ENCODE data around the gene TMEM236.
A peak's percentile ranks its signal among the peaks of the same experiment; 100 is the strongest.

TMEM236 gene

DNA sequence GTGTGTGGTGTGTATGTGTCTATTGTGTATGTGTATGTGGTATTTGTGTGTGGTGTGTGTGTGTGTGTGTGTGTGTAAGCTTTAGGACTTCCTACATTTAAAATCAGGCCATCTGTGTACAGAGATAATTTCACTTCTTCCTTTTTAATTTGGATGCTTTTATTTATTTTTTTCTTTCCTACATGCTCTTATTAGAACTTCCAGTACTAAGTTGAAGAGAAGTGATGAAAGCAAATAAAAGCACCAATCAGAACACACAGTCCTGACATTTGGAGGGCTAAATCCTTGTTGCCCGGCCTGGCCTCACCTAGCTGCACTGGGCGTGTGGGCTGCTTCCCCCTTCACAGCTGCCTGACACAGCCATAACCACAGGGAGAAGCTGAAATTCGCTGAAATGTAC is 53.3 kb downstream of the TMEM236 start:
- Histone ChIP-seq H3K18ac (ENCODE audit: low read length) (no peak overlapping the region), H4K91ac (ENCODE audit: low read depth, low read length) (no peak overlapping the region), H2BK5ac (ENCODE audit: low read depth, low read length, poor library complexity) (no peak overlapping the region), H4K12ac (ENCODE audit: low read depth, low read length) (no peak overlapping the region), H2BK12ac (ENCODE audit: low read length) (no peak overlapping the region), H3K4me3 (ENCODE audit: low read depth, low read length) (no peak overlapping the region), H3K9ac (ENCODE audit: low read length) (no peak overlapping the region), H3K79me1 (ENCODE audit: low read length) (no peaks in the 10 kb centered on the region), H3K27ac (ENCODE audit: low read depth, low read length) (no peak overlapping the region), H3K4me2 (ENCODE audit: low read length) (no peak overlapping the region), H3K23ac (ENCODE audit: low read length) (no peak overlapping the region), H2AFZ (ENCODE audit: insufficient read depth, low read length, poor library complexity) (no peak overlapping the region), H3K27me3 (ENCODE audit: insufficient read depth, low read length) (no peaks in the 10 kb centered on the region), H2AK5ac (ENCODE audit: low read length) (no peak overlapping the region), H3K4me1 (ENCODE audit: control insufficient read depth in 1 of 2, insufficient read depth in 2 of 2, low read length in 2 of 2) (peaks cover 4 to 5% of the 10 kb centered on the region in 2 experiments), H2BK120ac (ENCODE audit: insufficient read depth, low read length, poor library complexity) (no peak overlapping the region), H3K79me2 (ENCODE audit: control insufficient read depth, insufficient read depth, low read length, poor library complexity) (no peaks in the 10 kb centered on the region), H3K36me3 (ENCODE audit: control insufficient read depth in 1 of 2, insufficient read depth in 2 of 2, low read length in 2 of 2) (no peaks in the 10 kb centered on the region), H4K8ac (ENCODE audit: low read depth, low read length) (no peak overlapping the region), H3K14ac (ENCODE audit: low read length) (no peak overlapping the region), H3K9me3 (ENCODE audit: insufficient read depth, low read depth, low read length) (no peaks in the 10 kb centered on the region), H3K4ac (ENCODE audit: low read depth, low read length) (no peak overlapping the region)
- no peak for DNase-seq
- no CpG with 5 or more reads among the region's 3 CpGs for WGBS (ENCODE audit: extremely low coverage, insufficient coverage, insufficient read length)

DNA sequence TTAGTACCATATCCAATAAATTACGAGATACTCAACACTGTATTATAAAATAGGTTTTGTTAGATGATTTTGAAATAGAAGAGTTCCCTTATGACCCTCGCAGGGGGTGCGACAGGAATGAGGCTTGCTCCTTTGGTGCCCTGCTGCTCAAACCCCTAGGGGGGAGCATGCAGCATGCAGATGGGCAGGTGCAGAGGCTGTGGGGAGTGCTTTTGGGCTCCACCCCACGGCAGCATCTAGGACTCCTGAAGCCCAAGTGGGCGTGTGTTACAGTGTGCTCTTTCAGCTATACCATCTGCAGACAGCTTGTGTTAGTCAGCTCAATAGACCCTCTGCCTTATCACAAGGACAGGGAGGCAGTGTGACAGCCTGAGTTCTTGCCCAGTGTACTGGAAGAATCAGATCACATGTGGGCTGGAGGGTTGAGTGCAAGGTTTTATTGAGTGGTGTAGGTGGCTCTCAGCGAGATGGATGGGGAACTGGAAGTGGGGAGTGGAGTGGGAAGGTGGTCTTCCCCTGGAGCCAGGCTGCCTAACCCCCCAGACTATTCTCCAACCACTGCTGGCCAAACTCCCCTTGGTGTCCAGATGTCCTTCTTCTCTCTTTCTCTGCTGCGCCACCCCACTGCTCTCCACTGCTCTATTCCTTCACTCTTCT is 54.0 kb downstream of the TMEM236 start:
- Histone ChIP-seq H3K79me1 (ENCODE audit: low read length) (no peaks in the 10 kb centered on the region), H3K18ac (ENCODE audit: low read length) (no peak overlapping the region), H4K91ac (ENCODE audit: low read depth, low read length) (no peak overlapping the region), H3K4ac (ENCODE audit: low read depth, low read length) (no peak overlapping the region), H3K23ac (ENCODE audit: low read length) (no peak overlapping the region), H3K27me3 (ENCODE audit: insufficient read depth, low read length) (no peaks in the 10 kb centered on the region), H2BK12ac (ENCODE audit: low read length) (no peak overlapping the region), H2AFZ (ENCODE audit: insufficient read depth, low read length, poor library complexity) (no peak overlapping the region), H3K4me1 (ENCODE audit: control insufficient read depth in 1 of 2, insufficient read depth in 2 of 2, low read length in 2 of 2) (peaks cover 4 to 5% of the 10 kb centered on the region in 2 experiments), H2BK5ac (ENCODE audit: low read depth, low read length, poor library complexity) (no peak overlapping the region), H3K4me2 (ENCODE audit: low read length) (no peak overlapping the region), H3K9ac (ENCODE audit: low read length) (no peak overlapping the region), H3K14ac (ENCODE audit: low read length) (no peak overlapping the region), H2BK120ac (ENCODE audit: insufficient read depth, low read length, poor library complexity) (no peak overlapping the region), H3K27ac (ENCODE audit: low read depth, low read length) (no peak overlapping the region), H4K8ac (ENCODE audit: low read depth, low read length) (no peak overlapping the region), H2AK5ac (ENCODE audit: low read length) (no peak overlapping the region), H3K4me3 (ENCODE audit: low read depth, low read length) (no peak overlapping the region), H4K12ac (ENCODE audit: low read depth, low read length) (no peak overlapping the region), H3K9me3 (ENCODE audit: insufficient read depth, low read depth, low read length) (no peaks in the 10 kb centered on the region), H3K36me3 (ENCODE audit: control insufficient read depth in 1 of 2, insufficient read depth in 2 of 2, low read length in 2 of 2) (no peaks in the 10 kb centered on the region), H3K79me2 (ENCODE audit: control insufficient read depth, insufficient read depth, low read length, poor library complexity) (no peaks in the 10 kb centered on the region)
- DNase-seq: no peak
- no CpG with 5 or more reads among the region's 7 CpGs for WGBS (ENCODE audit: extremely low coverage, insufficient coverage, insufficient read length)

DNA sequence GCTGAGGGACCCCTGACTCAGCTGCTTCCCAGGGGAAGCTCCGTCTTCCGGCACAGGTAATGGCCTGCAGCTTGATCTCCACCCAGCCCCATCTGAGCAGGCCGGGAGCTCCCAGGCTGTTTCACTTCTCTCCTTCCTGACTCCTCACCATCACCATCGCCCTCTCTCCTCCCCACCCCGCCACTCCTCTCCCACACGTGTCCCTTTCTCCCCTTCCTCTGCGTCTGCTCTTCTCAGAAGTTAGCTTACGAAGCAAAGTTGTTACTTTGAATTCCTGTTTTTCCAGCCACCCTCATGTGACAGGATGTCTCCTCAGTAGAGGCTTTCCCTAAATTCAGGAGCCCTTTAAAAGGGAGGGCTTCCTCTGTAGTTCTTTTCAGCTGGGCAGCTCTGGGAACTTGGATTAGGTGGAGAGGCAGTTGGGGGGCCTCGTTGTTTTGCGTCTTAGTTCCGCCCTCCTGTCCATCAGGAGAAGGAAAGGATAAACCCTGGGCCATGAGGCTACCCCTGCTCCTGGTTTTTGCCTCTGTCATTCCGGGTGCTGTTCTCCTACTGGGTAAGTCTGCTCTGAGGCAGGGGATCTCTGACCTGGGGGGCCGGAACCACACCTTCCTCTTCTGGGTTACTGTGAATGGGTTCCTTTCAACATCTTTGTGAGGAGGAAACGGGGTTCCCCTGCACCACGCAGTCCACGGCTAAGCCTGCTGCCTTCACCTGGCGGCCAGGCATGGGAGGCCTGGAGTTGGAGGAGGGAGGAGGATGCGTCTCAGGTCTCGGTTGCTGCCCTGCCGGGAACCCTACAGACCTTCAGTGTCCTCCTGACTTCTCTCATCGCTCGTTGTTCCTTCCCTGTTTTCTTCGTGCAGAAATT is 57.2 kb downstream of the TMEM236 start, which contains the start of gene MRC1:
Gene MRC1 (plus strand): TSS at position 378 of the 871 bp plus-strand sequence. CDS start 118 bp downstream, at position 496.
- Histone ChIP-seq H3K4ac (ENCODE audit: low read depth, low read length) (no peak within 1 kb of the TSS), H3K36me3 (ENCODE audit: control insufficient read depth in 1 of 2, insufficient read depth in 2 of 2, low read length in 2 of 2) (no peaks in the 10 kb centered on the region), H2BK5ac (ENCODE audit: low read depth, low read length, poor library complexity) (no peak within 1 kb of the TSS), H3K9ac (ENCODE audit: low read length) (no peak within 1 kb of the TSS), H3K9me3 (ENCODE audit: insufficient read depth, low read depth, low read length) (no peaks in the 10 kb centered on the region), H3K4me2 (ENCODE audit: low read length) (no peak within 1 kb of the TSS), H2AFZ (ENCODE audit: insufficient read depth, low read length, poor library complexity) (peak within 1 kb of the TSS; percentile 45), H4K8ac (ENCODE audit: low read depth, low read length) (peak within 1 kb of the TSS; percentile 57), H4K91ac (ENCODE audit: low read depth, low read length) (peak within 1 kb of the TSS; percentile 15), H3K79me2 (ENCODE audit: control insufficient read depth, insufficient read depth, low read length, poor library complexity) (no peaks in the 10 kb centered on the region), H3K79me1 (ENCODE audit: low read length) (no peaks in the 10 kb centered on the region), H3K4me1 (ENCODE audit: control insufficient read depth in 1 of 2, insufficient read depth in 2 of 2, low read length in 2 of 2) (peaks cover 4 to 5% of the 10 kb centered on the region in 2 experiments), H2AK5ac (ENCODE audit: low read length) (no peak within 1 kb of the TSS), H3K18ac (ENCODE audit: low read length) (peak within 1 kb of the TSS; percentile 58), H2BK12ac (ENCODE audit: low read length) (peak within 1 kb of the TSS; percentile 17), H3K27me3 (ENCODE audit: insufficient read depth, low read length) (no peaks in the 10 kb centered on the region), H3K4me3 (ENCODE audit: low read depth, low read length) (no peak within 1 kb of the TSS), H3K14ac (ENCODE audit: low read length) (no peak within 1 kb of the TSS), H2BK120ac (ENCODE audit: insufficient read depth, low read length, poor library complexity) (no peak within 1 kb of the TSS), H3K27ac (ENCODE audit: low read depth, low read length) (no peak within 1 kb of the TSS), H4K12ac (ENCODE audit: low read depth, low read length) (peak within 1 kb of the TSS; percentile 64), H3K23ac (ENCODE audit: low read length) (no peak within 1 kb of the TSS)
- no CpG with 5 or more reads among the region's 23 CpGs for WGBS (ENCODE audit: extremely low coverage, insufficient coverage, insufficient read length)
- no peak for DNase-seq

DNA sequence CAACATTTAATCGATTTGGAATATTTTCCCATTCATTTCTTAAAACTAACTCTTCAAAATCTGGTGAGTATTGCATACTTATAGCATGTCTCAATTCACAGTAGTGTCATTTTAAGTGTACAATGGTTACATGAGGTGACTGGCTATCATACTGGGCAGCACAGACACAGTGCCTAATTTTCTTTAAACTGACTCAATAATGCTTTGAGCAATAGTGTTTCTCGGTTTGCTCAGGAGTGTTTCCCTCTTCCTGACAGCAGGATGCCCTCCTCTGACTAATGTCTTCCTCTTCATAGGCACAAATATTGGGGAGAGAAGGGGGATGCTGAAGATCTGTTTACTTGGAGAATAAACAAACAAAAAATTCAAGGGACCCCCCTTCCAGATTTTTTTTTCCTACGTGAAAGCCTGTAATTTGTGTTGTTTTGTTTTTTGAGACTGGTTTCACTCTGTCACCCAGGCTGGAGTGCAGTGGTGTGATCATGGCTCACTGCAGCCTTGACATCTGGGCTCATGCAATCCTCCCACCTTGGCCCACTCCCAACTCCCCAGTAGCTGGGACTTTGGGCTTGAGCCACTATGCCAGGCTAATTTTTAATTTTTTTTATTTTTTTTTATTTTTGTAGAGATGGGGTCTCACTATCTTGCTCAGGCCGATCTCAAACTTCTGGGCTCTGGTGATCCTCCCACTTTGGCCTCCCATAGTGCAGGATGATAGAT is 59.3 kb downstream of the TMEM236 start:
- Histone ChIP-seq H3K9ac (ENCODE audit: low read length) (no peak overlapping the region), H3K18ac (ENCODE audit: low read length) (no peak overlapping the region), H4K12ac (ENCODE audit: low read depth, low read length) (no peak overlapping the region), H2BK5ac (ENCODE audit: low read depth, low read length, poor library complexity) (no peak overlapping the region), H3K4me1 (ENCODE audit: control insufficient read depth in 1 of 2, insufficient read depth in 2 of 2, low read length in 2 of 2) (peaks cover 4 to 5% of the 10 kb centered on the region in 2 experiments), H4K91ac (ENCODE audit: low read depth, low read length) (no peak overlapping the region), H4K8ac (ENCODE audit: low read depth, low read length) (no peak overlapping the region), H3K4me3 (ENCODE audit: low read depth, low read length) (no peak overlapping the region), H2BK120ac (ENCODE audit: insufficient read depth, low read length, poor library complexity) (no peak overlapping the region), H2AK5ac (ENCODE audit: low read length) (no peak overlapping the region), H3K4ac (ENCODE audit: low read depth, low read length) (no peak overlapping the region), H3K27ac (ENCODE audit: low read depth, low read length) (no peak overlapping the region), H3K27me3 (ENCODE audit: insufficient read depth, low read length) (no peaks in the 10 kb centered on the region), H3K14ac (ENCODE audit: low read length) (no peak overlapping the region), H3K9me3 (ENCODE audit: insufficient read depth, low read depth, low read length) (no peaks in the 10 kb centered on the region), H3K4me2 (ENCODE audit: low read length) (no peak overlapping the region), H3K79me2 (ENCODE audit: control insufficient read depth, insufficient read depth, low read length, poor library complexity) (no peaks in the 10 kb centered on the region), H3K23ac (ENCODE audit: low read length) (no peak overlapping the region), H2BK12ac (ENCODE audit: low read length) (no peak overlapping the region), H3K79me1 (ENCODE audit: low read length) (no peaks in the 10 kb centered on the region), H3K36me3 (ENCODE audit: control insufficient read depth in 1 of 2, insufficient read depth in 2 of 2, low read length in 2 of 2) (no peaks in the 10 kb centered on the region), H2AFZ (ENCODE audit: insufficient read depth, low read length, poor library complexity) (no peak overlapping the region)
- no CpG with 5 or more reads among the region's 4 CpGs for WGBS (ENCODE audit: extremely low coverage, insufficient coverage, insufficient read length)
- no peak for DNase-seq

Measured in trophoblast cell (in vitro differentiated cells and primary cell).